ENCODE data around the gene CAB39. TPM values are rescaled to one million over a fixed set of nuclear protein-coding genes. Genes with fewer than 3 reads are reported as not detected.

CAB39 gene
- total and polyA plus RNA-seq, 2 experiments from 2014 or later: 18.7 to 67.5 TPM

DNA sequence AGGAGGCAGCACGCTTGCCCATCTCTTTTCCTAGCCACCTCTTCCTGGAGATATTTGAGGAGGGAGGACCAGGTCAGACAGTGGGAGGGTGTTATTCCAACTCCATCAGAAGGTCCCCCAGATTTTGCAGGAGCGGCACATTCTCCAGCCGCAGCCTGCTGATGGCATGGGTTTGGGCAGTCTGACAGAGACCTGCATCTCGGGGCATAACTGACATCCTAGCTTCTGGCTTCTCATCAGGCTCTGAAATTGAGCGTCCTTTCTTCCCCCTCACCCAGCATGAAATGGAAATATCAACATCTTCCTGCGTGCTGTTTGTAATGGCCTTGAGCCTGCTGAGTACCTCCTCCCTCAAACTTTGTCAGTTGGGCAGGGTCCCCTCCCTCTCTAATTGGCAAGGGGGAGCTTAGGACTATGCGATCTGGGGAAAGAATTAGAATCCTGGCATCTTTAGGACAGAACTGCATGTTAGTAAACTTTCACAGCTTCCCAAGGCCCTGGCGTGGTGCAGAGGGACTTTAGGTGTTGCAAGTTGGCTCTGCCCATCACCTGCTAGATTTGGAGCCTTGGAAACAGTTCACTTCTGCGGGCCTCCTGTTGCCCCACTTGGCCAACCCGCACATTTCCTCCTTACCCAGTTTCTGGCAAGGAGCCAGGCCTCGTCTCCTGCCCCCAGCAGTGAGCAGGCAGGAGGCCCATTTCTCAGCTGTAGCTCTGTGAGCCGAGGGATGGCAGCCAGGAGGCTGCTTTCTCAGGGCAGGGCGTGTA lies 154.3 kb downstream of the CAB39 start:
- H2AFZ ChIP-seq: no peak overlapping the region
- Mint-ChIP-seq H3K4me3 (peak overlapping the region; percentile 92), H3K4me1 (peaks cover 75% of the 10 kb centered on the region), H3K36me3 (ENCODE audit: low read depth) (peaks cover 18% of the 10 kb centered on the region; the same call in 2 of the 3 replicates), H3K27ac (peak overlapping the region; percentile 91), H3K27me3 (ENCODE audit: insufficient read depth, low read depth, poor library complexity) (peaks cover 31% of the 10 kb centered on the region), H3K9me3 (no peaks in the 10 kb centered on the region)
- peaks cover 71% of the 10 kb centered on the region for H3K79me2 ChIP-seq (replicated peaks; ENCODE audit: insufficient read depth)
- ATAC-seq (no peak), DNase-seq (ENCODE audit: low spot score) (no peak)
- H3K36me3 ChIP-seq (ENCODE audit: insufficient read depth): no peaks in the 10 kb centered on the region
- TF ChIP-seq JUNB (IDR thresholded peaks at IDR 0.05; ENCODE audit: unreplicated experiment) (no peak), EZH2 (IDR thresholded peaks at IDR 0.05; ENCODE audit: low read depth, unreplicated experiment) (no peak), ZNF114 (CRISPR knock-in tag; IDR thresholded peaks at IDR 0.05) (no peak), EZH2phosphoT487 (IDR thresholded peaks at IDR 0.05; ENCODE audit: unreplicated experiment) (no peak), STAT1 (IDR thresholded peaks at IDR 0.05; ENCODE audit: unreplicated experiment) (no peak)
- TF ChIP-seq, protein P1, sequence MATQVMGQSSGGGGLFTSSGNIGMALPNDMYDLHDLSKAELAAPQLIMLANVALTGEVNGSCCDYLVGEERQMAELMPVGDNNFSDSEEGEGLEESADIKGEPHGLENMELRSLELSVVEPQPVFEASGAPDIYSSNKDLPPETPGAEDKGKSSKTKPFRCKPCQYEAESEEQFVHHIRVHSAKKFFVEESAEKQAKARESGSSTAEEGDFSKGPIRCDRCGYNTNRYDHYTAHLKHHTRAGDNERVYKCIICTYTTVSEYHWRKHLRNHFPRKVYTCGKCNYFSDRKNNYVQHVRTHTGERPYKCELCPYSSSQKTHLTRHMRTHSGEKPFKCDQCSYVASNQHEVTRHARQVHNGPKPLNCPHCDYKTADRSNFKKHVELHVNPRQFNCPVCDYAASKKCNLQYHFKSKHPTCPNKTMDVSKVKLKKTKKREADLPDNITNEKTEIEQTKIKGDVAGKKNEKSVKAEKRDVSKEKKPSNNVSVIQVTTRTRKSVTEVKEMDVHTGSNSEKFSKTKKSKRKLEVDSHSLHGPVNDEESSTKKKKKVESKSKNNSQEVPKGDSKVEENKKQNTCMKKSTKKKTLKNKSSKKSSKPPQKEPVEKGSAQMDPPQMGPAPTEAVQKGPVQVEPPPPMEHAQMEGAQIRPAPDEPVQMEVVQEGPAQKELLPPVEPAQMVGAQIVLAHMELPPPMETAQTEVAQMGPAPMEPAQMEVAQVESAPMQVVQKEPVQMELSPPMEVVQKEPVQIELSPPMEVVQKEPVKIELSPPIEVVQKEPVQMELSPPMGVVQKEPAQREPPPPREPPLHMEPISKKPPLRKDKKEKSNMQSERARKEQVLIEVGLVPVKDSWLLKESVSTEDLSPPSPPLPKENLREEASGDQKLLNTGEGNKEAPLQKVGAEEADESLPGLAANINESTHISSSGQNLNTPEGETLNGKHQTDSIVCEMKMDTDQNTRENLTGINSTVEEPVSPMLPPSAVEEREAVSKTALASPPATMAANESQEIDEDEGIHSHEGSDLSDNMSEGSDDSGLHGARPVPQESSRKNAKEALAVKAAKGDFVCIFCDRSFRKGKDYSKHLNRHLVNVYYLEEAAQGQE (IDR thresholded peaks at IDR 0.05; ENCODE audit: unreplicated experiment): no peak
- TF ChIP-seq, protein P2, sequence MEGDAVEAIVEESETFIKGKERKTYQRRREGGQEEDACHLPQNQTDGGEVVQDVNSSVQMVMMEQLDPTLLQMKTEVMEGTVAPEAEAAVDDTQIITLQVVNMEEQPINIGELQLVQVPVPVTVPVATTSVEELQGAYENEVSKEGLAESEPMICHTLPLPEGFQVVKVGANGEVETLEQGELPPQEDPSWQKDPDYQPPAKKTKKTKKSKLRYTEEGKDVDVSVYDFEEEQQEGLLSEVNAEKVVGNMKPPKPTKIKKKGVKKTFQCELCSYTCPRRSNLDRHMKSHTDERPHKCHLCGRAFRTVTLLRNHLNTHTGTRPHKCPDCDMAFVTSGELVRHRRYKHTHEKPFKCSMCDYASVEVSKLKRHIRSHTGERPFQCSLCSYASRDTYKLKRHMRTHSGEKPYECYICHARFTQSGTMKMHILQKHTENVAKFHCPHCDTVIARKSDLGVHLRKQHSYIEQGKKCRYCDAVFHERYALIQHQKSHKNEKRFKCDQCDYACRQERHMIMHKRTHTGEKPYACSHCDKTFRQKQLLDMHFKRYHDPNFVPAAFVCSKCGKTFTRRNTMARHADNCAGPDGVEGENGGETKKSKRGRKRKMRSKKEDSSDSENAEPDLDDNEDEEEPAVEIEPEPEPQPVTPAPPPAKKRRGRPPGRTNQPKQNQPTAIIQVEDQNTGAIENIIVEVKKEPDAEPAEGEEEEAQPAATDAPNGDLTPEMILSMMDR (conservative IDR thresholded peaks at IDR 0.05; ENCODE audit: low read depth in 2 of 2): no peak
- peaks cover 67% of the 10 kb centered on the region for H3K4me1 ChIP-seq (ENCODE audit: insufficient read depth)
- H3K9me2 ChIP-seq (ENCODE audit: insufficient read depth): no peaks in the 10 kb centered on the region
- H3F3A ChIP-seq (replicated peaks; ENCODE audit: low read depth): peaks cover 9% of the 10 kb centered on the region; the same call in 1 of the 2 replicates
- H3K4me2 ChIP-seq: peak overlapping the region; percentile 88
- peak overlapping the region; percentile 97 for H3K27ac ChIP-seq (ENCODE audit: low read depth)
- no peaks in the 10 kb centered on the region for H3K27me3 ChIP-seq (ENCODE audit: insufficient read depth)
- peaks cover 24% of the 10 kb centered on the region for H4K20me1 ChIP-seq (replicated peaks; ENCODE audit: insufficient read depth)
- peak overlapping the region; percentile 98 for H3K4me3 ChIP-seq
